Mucosa of stomach (tissue), 1 donor: ENCODE results near the gene MT1E.
"Not testable (repeated sequence)": the region's sequence is repeated elsewhere in the genome, so short reads cannot be mapped to it uniquely, and the experiment has no call there.

Experiments used
- H3K27me3 ChIP-seq: one replicate; pipeline ENCODE4 v1.7.0; 2013; ENCODE audit warnings: mild to moderate bottlenecking, low read length; ENCODE audit not compliant: control insufficient read depth, insufficient read depth
- H3K36me3 ChIP-seq: one replicate; pipeline ENCODE4 v1.7.0; 2013; ENCODE audit warnings: low read length; ENCODE audit not compliant: control insufficient read depth, insufficient read depth
- H3K4me1 ChIP-seq: one replicate; pipeline ENCODE4 v1.7.0; 2013; ENCODE audit warnings: mild to moderate bottlenecking, low read length; ENCODE audit not compliant: control insufficient read depth, insufficient read depth
- H3K4me3 ChIP-seq: one replicate; pipeline ENCODE4 v1.7.0; 2013; ENCODE audit warnings: low read length
- H3K9ac ChIP-seq: one replicate; pipeline ENCODE4 v1.7.0; 2013; ENCODE audit warnings: mild to moderate bottlenecking, low read length, moderate library complexity
- H3K9me3 ChIP-seq: one replicate; pipeline ENCODE4 v1.7.0; 2013; ENCODE audit warnings: mild to moderate bottlenecking, low read length, moderate library complexity; ENCODE audit not compliant: control insufficient read depth
- donor health status: Pancreatic carcinoma.

The MT1E gene

GRCh38 chr16:56625140-56625942, at the start of gene MT1E:
Gene MT1E, plus strand, starts transcription at chr16:56625781. Its CDS starts 71 bp downstream, at chr16:56625852.
- H3K27me3 ChIP-seq: no peaks in the 10 kb centered on the region

GRCh38 chr16:56576585-56577299, 48.8 kb upstream of the MT1E start:
- no peak overlapping the region for H3K9ac ChIP-seq

More at GRCh38 chr16:56625140-56625942, at the start of gene MT1E:
- Histone ChIP-seq H3K36me3 (no peaks in the 10 kb centered on the region), H3K9me3 (no peaks in the 10 kb centered on the region), H3K4me1 (peaks cover 10% of the 10 kb centered on the region), H3K4me3 (peak within 1 kb of the TSS; percentile 86), H3K9ac (peak within 1 kb of the TSS; percentile 89)

GRCh38 chr16:56577300-56577625, 48.3 kb upstream of the MT1E start:
- Histone ChIP-seq H3K36me3 (no peaks in the 10 kb centered on the region), H3K4me1 (no peaks in the 10 kb centered on the region), H3K27me3 (peaks cover 2% of the 10 kb centered on the region), H3K4me3 (no peak overlapping the region), H3K9ac (no peak overlapping the region), H3K9me3 (no peaks in the 10 kb centered on the region)

More at GRCh38 chr16:56576585-56577299, 48.8 kb upstream of the MT1E start:
- H3K27me3 ChIP-seq: peaks cover 2% of the 10 kb centered on the region
- no peak overlapping the region for H3K4me3 ChIP-seq
- H3K36me3 ChIP-seq: no peaks in the 10 kb centered on the region
- no peaks in the 10 kb centered on the region for H3K9me3 ChIP-seq
- H3K4me1 ChIP-seq: no peaks in the 10 kb centered on the region

GRCh38 chr16:56580391-56581048, 45.1 kb upstream of the MT1E start:
- peaks cover 2% of the 10 kb centered on the region for H3K27me3 ChIP-seq
- no peak overlapping the region for H3K9ac ChIP-seq
- H3K9me3 ChIP-seq: no peaks in the 10 kb centered on the region

GRCh38 chr16:56582911-56583310, 42.7 kb upstream of the MT1E start:
- H3K36me3 ChIP-seq, H3K9me3 ChIP-seq, H3K4me1 ChIP-seq, H3K9ac ChIP-seq, H3K27me3 ChIP-seq, H3K4me3 ChIP-seq: not testable (repeated sequence)

More at GRCh38 chr16:56580391-56581048, 45.1 kb upstream of the MT1E start:
- no peak overlapping the region for H3K4me3 ChIP-seq
- H3K4me1 ChIP-seq: no peaks in the 10 kb centered on the region
- H3K36me3 ChIP-seq: no peaks in the 10 kb centered on the region

- Histone ChIP-seq H3K36me3 (no peaks in the 10 kb centered on the region), H3K27me3 (peaks cover 7% of the 10 kb centered on the region), H3K4me3 (no peak overlapping the region), H3K4me1 (no peaks in the 10 kb centered on the region), H3K9ac (no peak overlapping the region), H3K9me3 (no peaks in the 10 kb centered on the region)
Measured at GRCh38 chr16:56583351-56584168, 42.0 kb upstream of the MT1E start.

- Histone ChIP-seq H3K27me3 (peaks cover 14% of the 10 kb centered on the region), H3K36me3 (no peaks in the 10 kb centered on the region), H3K9me3 (no peaks in the 10 kb centered on the region), H3K9ac (no peak overlapping the region), H3K4me3 (no peak overlapping the region), H3K4me1 (peaks cover 3% of the 10 kb centered on the region)
Measured at GRCh38 chr16:56584276-56584675, 41.3 kb upstream of the MT1E start.

GRCh38 chr16:56588781-56589140, 36.8 kb upstream of the MT1E start:
- Histone ChIP-seq H3K27me3 (peaks cover 27% of the 10 kb centered on the region), H3K36me3 (no peaks in the 10 kb centered on the region), H3K9me3 (no peaks in the 10 kb centered on the region), H3K9ac (no peak overlapping the region), H3K4me3 (no peak overlapping the region), H3K4me1 (peaks cover 9% of the 10 kb centered on the region)

- Histone ChIP-seq H3K27me3 (peaks cover 27% of the 10 kb centered on the region), H3K9me3 (no peaks in the 10 kb centered on the region), H3K36me3 (no peaks in the 10 kb centered on the region), H3K4me1 (peaks cover 9% of the 10 kb centered on the region), H3K9ac (no peak within 1 kb of the TSS), H3K4me3 (no peak within 1 kb of the TSS)
Measured at GRCh38 chr16:56589141-56590039, 36.2 kb upstream of the MT1E start, which contains the start of gene MT3. Gene MT3, plus strand, starts transcription at chr16:56589528. Its CDS starts 63 bp downstream, at chr16:56589591.

GRCh38 chr16:56591377-56592060, 34.1 kb upstream of the MT1E start:
- no peaks in the 10 kb centered on the region for H3K36me3 ChIP-seq
- H3K4me3 ChIP-seq: no peak overlapping the region
- H3K27me3 ChIP-seq: peaks cover 27% of the 10 kb centered on the region
- H3K9ac ChIP-seq: no peak overlapping the region
- H3K9me3 ChIP-seq: no peaks in the 10 kb centered on the region
- H3K4me1 ChIP-seq: peaks cover 9% of the 10 kb centered on the region
